Glutamatergic neuron (in vitro differentiated cells): Measurements from ENCODE around the gene DNMT3L. TPM values are rescaled to one million over a fixed set of nuclear protein-coding genes. Genes with fewer than 3 reads are reported as not detected.

ENCODE experiments used
- DNase-seq: peaks from one replicate; pipeline ENCODE4 v3.0.0; 2022
- H3K27ac Mint-ChIP-seq: one replicate; pipeline ENCODE4 v1.8.0; 2020; ENCODE audit warnings: mild to moderate bottlenecking, mixed read lengths, inconsistent platforms; ENCODE audit not compliant: unreplicated experiment
- H3K27me3 Mint-ChIP-seq: one replicate; pipeline ENCODE4 v1.8.0; 2020; ENCODE audit warnings: mild to moderate bottlenecking, moderate library complexity, mixed read lengths, inconsistent platforms; ENCODE audit not compliant: unreplicated experiment
- H3K36me3 Mint-ChIP-seq: one replicate; pipeline ENCODE4 v1.8.0; 2020; ENCODE audit warnings: mild to moderate bottlenecking, mixed read lengths, inconsistent platforms; ENCODE audit not compliant: unreplicated experiment
- H3K4me1 Mint-ChIP-seq: one replicate; pipeline ENCODE4 v1.8.0; 2020; ENCODE audit warnings: mild to moderate bottlenecking, low read depth, mixed read lengths, inconsistent platforms; ENCODE audit not compliant: unreplicated experiment
- H3K4me3 Mint-ChIP-seq: one replicate; pipeline ENCODE4 v1.8.0; 2020; ENCODE audit warnings: mild to moderate bottlenecking, mixed read lengths, inconsistent platforms; ENCODE audit not compliant: unreplicated experiment
- H3K9me3 Mint-ChIP-seq: one replicate; pipeline ENCODE4 v1.8.0; 2020; ENCODE audit warnings: mild to moderate bottlenecking, moderate library complexity, mixed read lengths, inconsistent platforms; ENCODE audit not compliant: unreplicated experiment
- total RNA-seq: library from RNA; stranded (reverse); fragmentation: NEBNext Ultra II Directional; extraction: Animal tissue kit (Norgen Biotek cat#: 25700); gene quantifications from one replicate; pipeline ENCODE4 v1.2.1, GENCODE V29; 2021; ENCODE audit not compliant: unreplicated experiment
- TF ChIP-seq, protein P1 (sequence below): fragments of 200-600 bp; sonication (generic); IDR thresholded peaks from one replicate; pipeline ENCODE4 v1.5.0; 2021; ENCODE audit not compliant: partially characterized antibody, unreplicated experiment

Gene DNMT3L
- total RNA-seq, 1 donor from 2014 or later, result not detected

DNA sequence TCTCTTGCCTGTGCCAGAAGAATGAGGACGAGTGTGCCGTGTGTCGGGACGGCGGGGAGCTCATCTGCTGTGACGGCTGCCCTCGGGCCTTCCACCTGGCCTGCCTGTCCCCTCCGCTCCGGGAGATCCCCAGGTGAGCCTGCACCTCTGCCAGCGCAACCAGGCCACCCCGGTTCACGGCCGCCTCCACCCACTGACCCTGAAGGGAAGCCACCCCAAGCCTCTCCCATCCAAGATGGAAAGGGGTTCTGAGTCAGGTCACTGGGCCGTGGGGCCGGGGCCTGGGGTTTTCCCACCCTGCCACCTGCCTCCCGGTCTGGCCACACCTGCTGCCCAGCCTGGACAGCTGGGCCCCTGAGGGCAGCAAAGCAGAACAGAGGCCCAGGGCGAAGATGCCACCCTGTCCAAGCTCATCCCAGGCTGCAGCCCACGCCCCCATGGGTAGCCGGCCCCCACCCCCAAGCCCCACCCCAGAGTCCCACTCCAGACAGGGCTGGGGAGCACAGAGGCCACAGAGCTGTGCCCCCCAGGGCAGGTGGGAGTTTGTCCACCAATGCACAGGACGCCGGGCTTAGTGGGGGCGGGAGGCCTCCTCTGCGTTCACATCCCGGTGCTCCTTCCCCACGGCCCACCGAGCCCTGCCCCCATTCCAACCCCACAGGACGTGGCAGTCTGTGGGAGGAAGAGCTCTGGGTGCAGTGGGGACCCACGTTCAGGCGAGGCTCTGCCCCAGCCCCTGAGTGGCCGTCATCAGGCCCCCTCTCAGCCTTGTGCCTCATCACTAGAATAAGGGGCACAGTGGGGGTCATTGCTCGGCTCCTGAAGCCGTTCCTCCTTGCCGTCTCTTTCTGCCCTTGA is 29.6 kb upstream of the DNMT3L start:
- Mint-ChIP-seq H3K9me3 (peaks cover 2% of the 10 kb centered on the region), H3K27ac (no peak overlapping the region), H3K4me3 (no peak overlapping the region), H3K36me3 (no peaks in the 10 kb centered on the region), H3K4me1 (peaks cover 2% of the 10 kb centered on the region), H3K27me3 (no peaks in the 10 kb centered on the region)
- TF ChIP-seq, protein P1, sequence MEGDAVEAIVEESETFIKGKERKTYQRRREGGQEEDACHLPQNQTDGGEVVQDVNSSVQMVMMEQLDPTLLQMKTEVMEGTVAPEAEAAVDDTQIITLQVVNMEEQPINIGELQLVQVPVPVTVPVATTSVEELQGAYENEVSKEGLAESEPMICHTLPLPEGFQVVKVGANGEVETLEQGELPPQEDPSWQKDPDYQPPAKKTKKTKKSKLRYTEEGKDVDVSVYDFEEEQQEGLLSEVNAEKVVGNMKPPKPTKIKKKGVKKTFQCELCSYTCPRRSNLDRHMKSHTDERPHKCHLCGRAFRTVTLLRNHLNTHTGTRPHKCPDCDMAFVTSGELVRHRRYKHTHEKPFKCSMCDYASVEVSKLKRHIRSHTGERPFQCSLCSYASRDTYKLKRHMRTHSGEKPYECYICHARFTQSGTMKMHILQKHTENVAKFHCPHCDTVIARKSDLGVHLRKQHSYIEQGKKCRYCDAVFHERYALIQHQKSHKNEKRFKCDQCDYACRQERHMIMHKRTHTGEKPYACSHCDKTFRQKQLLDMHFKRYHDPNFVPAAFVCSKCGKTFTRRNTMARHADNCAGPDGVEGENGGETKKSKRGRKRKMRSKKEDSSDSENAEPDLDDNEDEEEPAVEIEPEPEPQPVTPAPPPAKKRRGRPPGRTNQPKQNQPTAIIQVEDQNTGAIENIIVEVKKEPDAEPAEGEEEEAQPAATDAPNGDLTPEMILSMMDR, result no peak
- peak; percentile 19 for DNase-seq

DNA sequence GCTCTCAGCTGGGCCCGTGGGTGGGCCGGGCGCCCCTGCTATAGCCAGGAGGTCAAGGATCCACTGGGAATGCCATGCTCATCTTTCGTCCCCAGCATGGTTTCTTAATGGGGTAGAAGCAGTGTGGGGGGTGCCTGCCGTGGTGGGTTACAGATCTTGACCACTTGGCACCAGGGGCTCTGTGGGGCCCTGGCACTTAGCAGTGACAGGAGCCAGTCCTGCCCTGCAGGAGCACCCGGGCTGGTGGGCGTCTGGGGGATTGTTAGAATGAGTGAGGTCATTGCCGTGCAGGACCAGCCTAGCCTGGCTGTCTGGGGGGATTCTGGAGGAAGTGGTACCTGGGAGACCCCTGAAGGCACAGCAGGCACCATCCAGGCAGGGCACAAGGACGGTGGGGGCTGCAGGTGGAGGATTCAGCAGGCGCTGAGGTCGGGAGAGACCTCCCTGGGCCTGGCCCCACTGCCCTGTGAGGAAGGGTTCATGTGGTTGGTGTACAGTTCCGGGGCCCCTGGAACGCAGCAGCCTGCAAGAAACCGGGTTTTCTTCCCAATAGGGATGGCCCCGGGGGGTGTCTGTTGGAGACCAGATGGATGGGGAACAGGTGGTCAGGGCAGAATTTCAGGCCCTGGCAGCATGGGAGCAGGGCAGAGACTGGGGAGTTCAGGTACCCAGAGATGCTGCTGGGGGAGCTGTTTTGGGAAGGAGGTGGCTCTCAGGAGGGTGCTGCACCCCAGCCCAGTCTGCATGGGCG is 28.8 kb upstream of the DNMT3L start:
- Mint-ChIP-seq H3K27me3 (no peaks in the 10 kb centered on the region), H3K36me3 (no peaks in the 10 kb centered on the region), H3K27ac (no peak overlapping the region), H3K4me3 (no peak overlapping the region), H3K9me3 (peaks cover 2% of the 10 kb centered on the region), H3K4me1 (peaks cover 2% of the 10 kb centered on the region)
- DNase-seq, result peak; percentile 29
- TF ChIP-seq, protein P1, result no peak

DNA sequence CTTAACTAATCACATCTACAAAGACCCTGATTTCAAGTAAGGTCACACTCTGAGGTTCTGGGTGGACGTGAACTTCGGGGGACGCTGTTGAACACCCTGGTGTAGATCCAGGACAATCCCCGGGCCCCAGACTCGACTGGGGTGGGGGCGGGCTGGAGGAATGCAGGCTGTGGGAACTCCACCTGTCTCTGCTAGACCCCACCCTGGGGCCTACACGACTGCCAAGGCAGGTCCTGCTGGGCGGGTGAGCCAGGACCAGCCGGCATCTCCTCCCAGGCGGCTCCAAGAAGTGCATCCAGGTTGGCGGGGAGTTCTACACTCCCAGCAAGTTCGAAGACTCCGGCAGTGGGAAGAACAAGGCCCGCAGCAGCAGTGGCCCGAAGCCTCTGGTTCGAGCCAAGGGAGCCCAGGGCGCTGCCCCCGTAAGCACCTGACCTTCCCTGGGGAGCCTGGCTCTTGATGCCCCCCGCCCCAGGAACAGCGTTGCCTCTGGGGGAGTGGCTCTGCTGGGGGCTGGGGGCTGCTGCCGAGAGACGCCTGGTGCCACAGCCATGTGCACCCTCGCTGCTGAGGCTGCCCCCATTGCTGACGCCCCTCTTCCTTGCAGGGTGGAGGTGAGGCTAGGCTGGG is 27.8 kb upstream of the DNMT3L start:
- TF ChIP-seq, protein P1, result no peak
- no peaks in the 10 kb centered on the region for H3K27me3 Mint-ChIP-seq
- H3K4me3 Mint-ChIP-seq, result no peak overlapping the region
- H3K36me3 Mint-ChIP-seq, result no peaks in the 10 kb centered on the region
- H3K4me1 Mint-ChIP-seq, result no peaks in the 10 kb centered on the region
- no peak overlapping the region for H3K27ac Mint-ChIP-seq
- peak; percentile 14 for DNase-seq
- H3K9me3 Mint-ChIP-seq, result peaks cover 2% of the 10 kb centered on the region

DNA sequence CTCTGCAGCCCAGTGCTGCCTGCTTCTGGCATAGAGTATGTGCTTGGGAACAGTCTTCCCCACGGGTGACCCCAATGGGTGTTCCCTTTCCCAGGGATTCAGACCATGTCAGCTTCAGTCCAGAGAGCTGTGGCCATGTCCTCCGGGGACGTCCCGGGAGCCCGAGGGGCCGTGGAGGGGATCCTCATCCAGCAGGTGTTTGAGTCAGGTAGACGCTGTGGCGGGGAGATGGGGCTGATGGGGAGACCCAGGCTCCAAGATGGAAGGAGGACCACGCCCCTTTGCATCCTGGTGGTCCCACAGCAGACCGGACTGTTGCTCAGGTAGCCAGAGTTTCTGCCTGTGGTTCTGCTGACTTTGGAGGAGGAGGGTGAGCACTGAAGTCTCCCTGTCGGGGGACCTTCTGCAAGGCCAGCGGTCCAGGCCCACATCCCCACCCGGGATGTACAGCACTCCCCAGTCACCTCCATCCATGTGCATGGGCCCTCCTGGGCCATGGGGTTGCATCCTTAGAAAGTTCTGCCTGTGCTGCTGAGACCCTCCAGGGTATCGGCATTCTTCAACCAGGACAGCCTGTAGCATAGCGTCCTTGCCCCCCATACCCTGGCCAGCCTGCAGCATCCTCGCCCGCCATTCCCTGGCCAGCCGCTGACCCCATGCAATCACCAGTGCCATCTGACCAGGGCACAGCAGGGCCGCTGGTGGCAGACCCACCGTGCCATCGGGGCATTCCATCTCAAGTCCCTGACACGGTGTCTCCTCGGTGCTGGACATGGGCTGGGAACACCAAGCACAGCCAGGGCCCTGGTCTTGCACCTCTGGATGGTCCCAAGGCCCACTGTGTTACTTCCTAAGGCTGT is 26.8 kb upstream of the DNMT3L start:
- no peaks in the 10 kb centered on the region for H3K36me3 Mint-ChIP-seq
- H3K4me1 Mint-ChIP-seq, result peaks cover 5% of the 10 kb centered on the region
- TF ChIP-seq, protein P1, result no peak
- no peaks in the 10 kb centered on the region for H3K27me3 Mint-ChIP-seq
- peaks cover 2% of the 10 kb centered on the region for H3K9me3 Mint-ChIP-seq
- H3K27ac Mint-ChIP-seq, result no peak overlapping the region
- H3K4me3 Mint-ChIP-seq, result no peak overlapping the region
- peak; percentile 14 for DNase-seq
